Osteoblast (primary cell): Measurements from ENCODE around the gene NCR2. TPM values are rescaled to one million over a fixed set of nuclear protein-coding genes. Genes with fewer than 3 reads are reported as not detected.

Source experiments
- DNase-seq: peaks from one replicate; pipeline ENCODE4 v3.0.0; 2011; ENCODE audit warnings: low spot score, mixed read lengths; ENCODE audit not compliant: insufficient read length; ENCODE audit errors: missing footprints
- H2AFZ ChIP-seq: 2 replicates; pipeline ENCODE4 v1.6.0; 2011; ENCODE audit warnings: mild to moderate bottlenecking, low read length
- H3K27ac ChIP-seq: 2 replicates; pipeline ENCODE4 v1.5.1; 2011; ENCODE audit warnings: mild to moderate bottlenecking, low read depth, low read length, moderate library complexity
- H3K27me3 ChIP-seq: 2 replicates; pipeline ENCODE4 v1.6.0; 2012; ENCODE audit warnings: mild to moderate bottlenecking, control low read depth, inconsistent platforms, low read length, moderate library complexity; ENCODE audit not compliant: insufficient read depth
- H3K36me3 ChIP-seq: 2 replicates; pipeline ENCODE4 v1.5.1; 2011; ENCODE audit warnings: mild to moderate bottlenecking, low read length, control low read depth, moderate library complexity; ENCODE audit not compliant: insufficient read depth
- H3K4me1 ChIP-seq: 2 replicates; pipeline ENCODE4 v1.5.1; 2011; ENCODE audit warnings: mild to moderate bottlenecking, low read length, control low read depth, moderate library complexity; ENCODE audit not compliant: insufficient read depth
- H3K4me2 ChIP-seq: 2 replicates; pipeline ENCODE4 v1.6.0; 2011; ENCODE audit warnings: mild to moderate bottlenecking, low read length; ENCODE audit not compliant: insufficient read depth
- H3K4me3 ChIP-seq: fragments of 200-600 bp; sonication (generic); 3 replicates; pipeline ENCODE4 v1.5.1; 2012; ENCODE audit warnings: mild to moderate bottlenecking, low read length, inconsistent platforms; ENCODE audit not compliant: insufficient read depth
- H3K79me2 ChIP-seq: 2 replicates; pipeline ENCODE4 v1.6.0; 2012; ENCODE audit warnings: mild to moderate bottlenecking, low read length, control low read depth, inconsistent platforms; ENCODE audit not compliant: insufficient read depth
- H3K9me3 ChIP-seq: 2 replicates; pipeline ENCODE4 v1.5.1; 2011; ENCODE audit warnings: low read depth, low read length, control low read depth
- H4K20me1 ChIP-seq: 2 replicates; pipeline ENCODE4 v1.6.0; 2012; ENCODE audit warnings: mild to moderate bottlenecking, low read length, control low read depth; ENCODE audit not compliant: insufficient read depth
- total RNA-seq: library from RNA; depleted of rRNA; stranded (reverse); fragments of >200 nt; gene quantifications from 2 replicates; pipeline ENCODE4 v1.2.3, GENCODE V29; 2012
- TF ChIP-seq, protein P1 (sequence below): IDR thresholded peaks from 2 replicates; pipeline ENCODE4 v1.5.1; 2011; ENCODE audit warnings: mild to moderate bottlenecking, low read depth, low read length, moderate library complexity; ENCODE audit errors: extremely low read depth

Gene NCR2, protein sequence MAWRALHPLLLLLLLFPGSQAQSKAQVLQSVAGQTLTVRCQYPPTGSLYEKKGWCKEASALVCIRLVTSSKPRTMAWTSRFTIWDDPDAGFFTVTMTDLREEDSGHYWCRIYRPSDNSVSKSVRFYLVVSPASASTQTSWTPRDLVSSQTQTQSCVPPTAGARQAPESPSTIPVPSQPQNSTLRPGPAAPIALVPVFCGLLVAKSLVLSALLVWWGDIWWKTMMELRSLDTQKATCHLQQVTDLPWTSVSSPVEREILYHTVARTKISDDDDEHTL
- not detected in 2 replicates for total RNA-seq

GRCh38 chr6:41335296-41335695 is at the start of gene NCR2:
TSS of gene NCR2 (plus strand) at chr6:41335608. CDS start at chr6:41335877, 269 bp downstream.
- peaks cover 8% of the 10 kb centered on the region for H3K27me3 ChIP-seq
- no peaks in the 10 kb centered on the region for H3K36me3 ChIP-seq
- no peak within 1 kb of the TSS for H3K4me3 ChIP-seq
- no peaks in the 10 kb centered on the region for H3K79me2 ChIP-seq
- no peak within 1 kb of the TSS for H3K27ac ChIP-seq
- H3K9me3 ChIP-seq, result no peaks in the 10 kb centered on the region
- no peaks in the 10 kb centered on the region for H3K4me1 ChIP-seq
- no peak within 1 kb of the TSS for H3K4me2 ChIP-seq
- no peak within 1 kb of the TSS for H2AFZ ChIP-seq
- DNase-seq, result no peak
- TF ChIP-seq, protein P1, sequence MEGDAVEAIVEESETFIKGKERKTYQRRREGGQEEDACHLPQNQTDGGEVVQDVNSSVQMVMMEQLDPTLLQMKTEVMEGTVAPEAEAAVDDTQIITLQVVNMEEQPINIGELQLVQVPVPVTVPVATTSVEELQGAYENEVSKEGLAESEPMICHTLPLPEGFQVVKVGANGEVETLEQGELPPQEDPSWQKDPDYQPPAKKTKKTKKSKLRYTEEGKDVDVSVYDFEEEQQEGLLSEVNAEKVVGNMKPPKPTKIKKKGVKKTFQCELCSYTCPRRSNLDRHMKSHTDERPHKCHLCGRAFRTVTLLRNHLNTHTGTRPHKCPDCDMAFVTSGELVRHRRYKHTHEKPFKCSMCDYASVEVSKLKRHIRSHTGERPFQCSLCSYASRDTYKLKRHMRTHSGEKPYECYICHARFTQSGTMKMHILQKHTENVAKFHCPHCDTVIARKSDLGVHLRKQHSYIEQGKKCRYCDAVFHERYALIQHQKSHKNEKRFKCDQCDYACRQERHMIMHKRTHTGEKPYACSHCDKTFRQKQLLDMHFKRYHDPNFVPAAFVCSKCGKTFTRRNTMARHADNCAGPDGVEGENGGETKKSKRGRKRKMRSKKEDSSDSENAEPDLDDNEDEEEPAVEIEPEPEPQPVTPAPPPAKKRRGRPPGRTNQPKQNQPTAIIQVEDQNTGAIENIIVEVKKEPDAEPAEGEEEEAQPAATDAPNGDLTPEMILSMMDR, result no peak
- H4K20me1 ChIP-seq, result no peaks in the 10 kb centered on the region

DNA sequence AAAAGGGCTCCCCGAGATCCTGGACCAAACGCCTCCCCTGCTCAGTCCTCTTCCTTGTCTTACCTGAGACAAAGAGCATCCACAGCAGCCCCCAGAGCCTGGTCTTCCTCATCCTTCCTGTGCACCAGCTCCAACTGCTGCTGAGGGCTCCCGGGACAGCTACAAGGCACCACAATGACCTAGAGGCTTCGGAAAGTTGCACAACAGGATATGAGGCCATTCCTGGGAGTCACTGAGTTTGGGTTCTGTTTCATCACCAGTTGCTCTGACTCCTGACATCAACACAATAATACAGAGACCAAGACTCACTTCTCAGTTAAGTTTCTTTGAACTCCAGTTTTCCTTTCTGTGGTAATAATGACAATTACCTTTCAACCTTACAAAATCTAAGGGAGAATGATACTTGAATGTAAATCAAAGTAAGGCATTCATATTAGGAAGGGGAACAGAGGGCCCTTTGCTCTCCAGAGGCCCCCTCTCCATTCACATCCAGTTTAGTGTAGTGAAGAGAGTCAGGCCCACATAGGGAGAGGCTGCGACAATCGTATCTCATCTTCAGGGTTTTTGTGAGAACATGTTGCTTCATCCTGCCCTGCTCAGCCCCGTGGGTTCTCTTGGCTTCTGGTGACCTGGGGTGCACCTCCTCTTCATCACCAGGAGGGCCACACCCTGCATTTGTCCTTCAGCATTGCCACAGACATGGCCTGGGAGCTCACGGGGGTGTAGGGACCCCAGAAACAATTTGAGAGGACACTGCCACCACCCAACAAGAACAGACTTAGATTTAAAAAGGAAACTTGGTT is 48.7 kb upstream of the NCR2 start, which contains the start of gene TREM1:
TREM1 (minus strand) TSS at position 139 of the 803 bp plus-strand sequence; CDS start at position 112, 27 bp downstream.
- Histone ChIP-seq H3K36me3 (no peaks in the 10 kb centered on the region), H3K79me2 (no peaks in the 10 kb centered on the region), H3K27ac (peak within 1 kb of the TSS; percentile 44), H3K4me1 (peaks cover 3% of the 10 kb centered on the region), H2AFZ (no peak within 1 kb of the TSS), H4K20me1 (no peaks in the 10 kb centered on the region), H3K4me3 (no peak within 1 kb of the TSS), H3K4me2 (no peak within 1 kb of the TSS), H3K27me3 (peaks cover 6% of the 10 kb centered on the region), H3K9me3 (no peaks in the 10 kb centered on the region)
- DNase-seq, result no peak
- TF ChIP-seq, protein P1, result no peak

- no peak for DNase-seq
- Histone ChIP-seq H3K79me2 (no peaks in the 10 kb centered on the region), H3K4me1 (peaks cover 3% of the 10 kb centered on the region), H3K27ac (no peak overlapping the region), H3K4me2 (no peak overlapping the region), H2AFZ (no peak overlapping the region), H3K27me3 (peaks cover 6% of the 10 kb centered on the region), H4K20me1 (no peaks in the 10 kb centered on the region), H3K36me3 (no peaks in the 10 kb centered on the region), H3K4me3 (no peak overlapping the region), H3K9me3 (no peaks in the 10 kb centered on the region)
- TF ChIP-seq, protein P1, result no peak
Measured at GRCh38 chr6:41288030-41288753, 47.2 kb upstream of the NCR2 start.
